ENCODE results near the gene SEPTIN5. TPM values are rescaled to one million over a fixed set of nuclear protein-coding genes. Genes with fewer than 3 reads are reported as not detected.

The SEPTIN5 gene
- total RNA-seq, 4 donors from 2014 or later, result 4.1 to 8.3 (median 5.9) TPM

DNA sequence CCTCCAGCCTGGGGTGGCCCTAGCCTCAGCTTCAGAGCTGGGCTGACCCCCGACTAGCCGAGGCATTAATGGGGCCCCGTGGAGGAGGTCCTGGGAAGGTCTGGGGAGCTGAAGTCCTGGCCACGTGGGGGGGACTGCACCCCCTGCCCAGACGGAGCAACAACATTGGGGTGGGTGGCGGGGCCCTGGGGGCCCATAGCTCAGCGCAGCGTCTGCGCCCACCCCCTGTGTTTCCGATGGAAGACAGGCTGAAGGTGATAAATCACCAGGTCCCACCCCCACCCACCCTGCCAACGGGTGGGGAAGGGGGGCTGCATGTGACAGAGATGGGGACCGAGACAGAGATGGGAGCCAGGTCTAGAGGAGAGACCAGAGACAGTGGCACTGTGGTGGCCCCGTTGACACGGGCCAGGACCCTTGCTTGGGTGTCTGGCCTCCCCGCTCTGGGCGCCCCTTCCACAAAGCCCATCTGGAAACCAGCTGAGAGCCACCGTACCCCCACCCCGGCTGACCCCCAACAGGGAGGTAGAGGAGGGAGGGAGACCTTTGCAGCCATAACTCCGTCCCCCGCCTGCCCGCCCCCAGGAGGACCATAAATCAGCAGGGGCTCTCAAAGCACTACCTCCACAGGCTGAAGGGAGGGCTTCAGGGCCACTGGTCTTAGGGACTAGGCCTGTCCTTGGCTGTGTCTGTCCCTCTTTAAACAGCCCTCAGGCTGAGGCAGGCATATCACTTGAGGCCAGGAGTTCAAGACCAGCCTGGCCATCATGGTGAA lies 17.2 kb downstream of the SEPTIN5 start:
- TF ChIP-seq, protein P1, sequence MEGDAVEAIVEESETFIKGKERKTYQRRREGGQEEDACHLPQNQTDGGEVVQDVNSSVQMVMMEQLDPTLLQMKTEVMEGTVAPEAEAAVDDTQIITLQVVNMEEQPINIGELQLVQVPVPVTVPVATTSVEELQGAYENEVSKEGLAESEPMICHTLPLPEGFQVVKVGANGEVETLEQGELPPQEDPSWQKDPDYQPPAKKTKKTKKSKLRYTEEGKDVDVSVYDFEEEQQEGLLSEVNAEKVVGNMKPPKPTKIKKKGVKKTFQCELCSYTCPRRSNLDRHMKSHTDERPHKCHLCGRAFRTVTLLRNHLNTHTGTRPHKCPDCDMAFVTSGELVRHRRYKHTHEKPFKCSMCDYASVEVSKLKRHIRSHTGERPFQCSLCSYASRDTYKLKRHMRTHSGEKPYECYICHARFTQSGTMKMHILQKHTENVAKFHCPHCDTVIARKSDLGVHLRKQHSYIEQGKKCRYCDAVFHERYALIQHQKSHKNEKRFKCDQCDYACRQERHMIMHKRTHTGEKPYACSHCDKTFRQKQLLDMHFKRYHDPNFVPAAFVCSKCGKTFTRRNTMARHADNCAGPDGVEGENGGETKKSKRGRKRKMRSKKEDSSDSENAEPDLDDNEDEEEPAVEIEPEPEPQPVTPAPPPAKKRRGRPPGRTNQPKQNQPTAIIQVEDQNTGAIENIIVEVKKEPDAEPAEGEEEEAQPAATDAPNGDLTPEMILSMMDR (IDR thresholded peaks at IDR 0.05; ENCODE audit: low read depth), result no peak

DNA sequence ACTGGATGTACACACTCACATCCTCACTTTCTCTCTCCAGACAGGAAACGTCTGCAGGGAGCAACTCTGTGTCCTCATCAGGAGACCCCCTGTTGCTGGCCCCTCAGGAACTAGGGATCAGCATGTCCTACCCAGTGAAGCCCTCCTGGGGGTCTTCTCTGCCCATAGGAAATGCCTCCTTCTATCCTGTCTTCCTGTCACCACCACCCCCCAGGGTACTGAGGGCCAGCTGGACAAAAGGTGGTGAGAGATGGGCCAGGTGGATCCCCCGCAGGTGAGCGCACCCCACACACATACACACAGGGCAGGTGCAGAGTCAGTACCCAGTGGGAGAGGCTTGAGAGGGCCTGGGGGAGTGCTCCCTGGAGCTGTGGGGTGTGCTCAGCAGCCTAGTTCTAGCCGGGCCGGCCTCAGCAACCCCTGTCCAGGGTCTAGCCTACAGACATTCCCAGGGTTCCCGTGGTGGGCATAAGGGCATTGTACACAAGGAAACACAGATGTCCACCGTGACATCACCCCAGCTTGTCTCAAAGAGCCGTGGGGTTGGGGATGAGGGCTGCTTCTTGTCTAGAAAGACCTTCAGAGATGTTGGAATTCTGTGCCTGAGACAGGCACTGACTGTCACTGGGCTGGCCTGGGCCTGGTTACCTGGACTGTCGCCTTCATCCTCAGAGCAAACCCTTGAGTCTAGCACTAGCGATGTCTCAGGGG lies 18.3 kb downstream of the SEPTIN5 start:
- TF ChIP-seq, protein P1 (IDR thresholded peaks at IDR 0.05; ENCODE audit: low read depth), result no peak

DNA sequence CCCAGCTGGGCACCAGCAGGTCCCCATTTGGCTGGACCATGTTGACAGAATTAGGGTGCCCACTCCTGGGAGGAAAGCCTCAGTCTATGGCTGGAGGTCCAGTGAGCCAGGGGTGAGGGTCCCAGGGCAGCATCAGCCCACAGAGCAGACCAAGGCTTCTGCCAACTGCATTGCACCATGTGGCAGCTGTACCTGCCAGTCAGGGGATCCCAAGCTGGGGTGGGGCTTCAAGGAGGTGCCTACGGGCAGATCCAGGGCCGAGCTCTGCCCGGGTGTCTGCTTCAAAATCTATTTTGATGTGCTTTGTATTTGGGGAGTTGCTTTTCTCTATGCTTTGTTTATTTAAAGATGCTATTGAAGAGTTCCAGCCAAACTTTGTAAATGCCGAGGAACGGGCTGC lies 19.5 kb downstream of the SEPTIN5 start:
- TF ChIP-seq, protein P1 (IDR thresholded peaks at IDR 0.05; ENCODE audit: low read depth), result no peak

DNA sequence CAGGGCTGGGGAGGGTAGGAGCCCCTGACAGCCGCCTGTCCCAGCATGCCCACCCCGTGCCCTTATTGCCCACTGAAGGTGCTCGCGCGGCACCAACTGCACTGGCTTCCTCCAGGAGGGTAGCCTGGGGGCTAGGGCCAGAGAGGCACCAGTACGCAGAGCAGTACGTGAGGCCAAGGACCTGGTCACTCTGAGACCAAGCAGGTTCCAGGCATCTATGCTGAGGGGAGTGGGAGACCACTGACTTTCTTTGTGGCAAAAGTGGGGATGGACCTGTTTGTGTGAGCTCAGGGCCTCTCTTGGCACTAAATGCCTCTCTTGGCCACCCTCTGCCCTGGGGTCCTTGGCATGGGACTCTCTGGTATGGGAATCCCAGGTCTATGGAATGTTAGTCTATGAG lies 19.9 kb downstream of the SEPTIN5 start:
- TF ChIP-seq, protein P1 (IDR thresholded peaks at IDR 0.05; ENCODE audit: low read depth), result no peak

DNA sequence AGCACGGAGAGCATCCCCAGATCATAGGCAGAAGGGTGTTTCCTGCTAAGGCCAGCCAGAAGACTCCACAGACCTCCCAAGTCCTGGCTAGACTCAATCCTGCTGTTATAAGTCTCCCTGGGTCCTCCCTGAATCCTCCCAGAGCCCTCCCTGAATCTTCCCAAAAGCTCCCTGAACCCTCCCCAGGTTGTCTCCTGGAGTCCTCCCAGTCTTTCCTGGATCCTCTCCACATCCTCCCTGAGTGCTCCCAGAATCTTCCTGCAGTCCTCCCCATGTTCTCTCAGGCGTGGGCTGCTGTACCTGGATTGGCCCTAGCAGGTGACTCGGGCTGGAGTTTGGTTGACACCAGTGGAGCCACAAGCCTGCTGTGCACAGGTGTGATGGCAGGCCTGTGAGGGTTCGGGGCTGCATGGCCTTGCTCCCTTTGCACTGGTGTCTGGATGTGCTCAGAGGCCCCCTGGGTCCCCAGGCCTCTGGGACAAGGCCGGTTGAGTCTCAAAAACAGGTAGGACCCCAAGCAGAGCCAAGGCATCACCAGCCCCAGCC lies 20.6 kb downstream of the SEPTIN5 start:
- TF ChIP-seq, protein P1 (IDR thresholded peaks at IDR 0.05; ENCODE audit: low read depth), result no peak

DNA sequence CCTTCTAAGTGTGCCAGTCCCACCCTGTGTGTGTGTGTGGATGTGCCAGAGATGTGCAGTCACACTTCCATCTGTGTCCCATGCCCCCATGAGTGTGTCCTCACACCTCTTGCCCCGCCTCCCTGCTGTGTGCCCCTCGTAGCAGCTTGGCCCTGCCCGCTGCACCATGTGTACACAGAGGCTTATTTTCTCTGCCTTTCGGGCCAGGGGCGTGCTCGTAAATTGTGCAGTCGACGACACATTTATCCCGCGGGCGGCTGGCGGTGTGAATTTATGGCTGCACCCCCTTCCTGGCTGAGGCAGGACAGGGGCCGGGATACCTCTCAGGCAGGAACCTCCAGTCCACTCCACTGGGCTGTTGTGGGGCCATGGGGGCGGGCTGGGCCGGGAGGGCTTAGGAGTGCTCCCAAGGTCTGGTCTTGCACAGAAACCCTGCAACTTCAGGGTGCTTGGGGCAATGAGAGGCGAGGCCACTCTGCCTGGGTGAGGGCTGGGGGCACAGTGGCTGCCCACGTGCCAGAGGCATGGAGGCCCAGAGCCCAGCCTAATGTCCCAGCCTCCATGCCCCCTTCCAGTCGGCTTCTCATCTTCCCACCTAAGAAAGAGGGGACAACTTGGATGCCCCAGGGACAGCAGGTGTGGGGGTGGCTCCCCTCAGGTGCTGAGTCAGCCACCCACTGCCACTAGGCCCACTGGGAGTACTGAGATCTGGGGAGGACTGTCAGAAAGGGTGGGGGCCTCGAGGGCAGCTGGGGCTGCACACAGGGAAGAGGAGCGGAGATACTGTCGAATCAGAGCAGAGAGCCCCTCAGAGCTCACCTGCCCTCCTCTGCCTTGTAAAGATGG lies 21.6 kb downstream of the SEPTIN5 start:
- TF ChIP-seq, protein P1 (IDR thresholded peaks at IDR 0.05; ENCODE audit: low read depth), result no peak
